GM19035 (cell line): Measurements from ENCODE around the gene ECD.

Experiments
- ATAC-seq: cut with Tn5 transposase; IDR thresholded peaks from one replicate; pipeline ENCODE4 v1.9.1; 2021; ENCODE audit not compliant: unreplicated experiment

The ECD gene

GRCh38 chr10:73167783-73168464, at the start of gene ECD, which contains the start of gene FAM149B1:
ECD (minus strand) TSS chr10:73168008; CDS start chr10:73163937, 4,071 bp downstream.
FAM149B1 (plus strand) TSS chr10:73168119; CDS start chr10:73168340, 221 bp downstream.
- peak; percentile 94 for ATAC-seq

- no peak for ATAC-seq
Measured at GRCh38 chr10:73215749-73216148, 47.9 kb upstream of the ECD start.

DNA sequence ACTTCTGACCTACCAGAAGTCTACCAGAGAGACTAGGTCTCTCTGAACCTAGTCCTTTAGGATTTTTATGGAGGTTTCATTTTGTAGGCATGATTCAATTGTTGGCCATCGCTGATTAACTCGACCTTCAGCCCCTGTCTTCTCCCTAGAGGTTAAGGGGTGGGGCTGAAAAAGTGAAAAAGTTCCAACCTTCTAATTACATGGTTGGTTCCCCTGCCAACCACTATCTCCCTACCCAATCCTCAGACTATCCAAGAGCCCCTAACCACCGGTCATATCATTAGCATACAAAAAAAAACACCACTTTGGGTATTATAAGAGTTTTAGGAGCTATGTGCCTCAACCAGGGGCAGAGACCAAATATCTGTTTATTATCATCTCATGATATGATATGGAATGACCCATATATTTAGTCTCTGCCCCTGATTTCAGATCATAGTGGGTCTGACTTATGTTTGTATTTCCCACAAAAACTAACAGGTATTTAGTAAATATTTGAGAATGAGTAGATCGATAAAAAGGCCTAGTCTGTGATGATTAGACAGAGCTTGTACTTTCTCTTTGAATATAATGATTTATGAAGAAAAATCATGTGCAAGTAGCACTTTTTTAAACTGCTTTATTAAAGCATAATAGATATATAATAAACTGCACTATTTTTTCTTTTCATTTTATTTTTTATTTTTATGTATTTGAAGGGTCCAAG, 43.5 kb upstream of the ECD start:
- no peak for ATAC-seq

- no peak for ATAC-seq
Measured at GRCh38 chr10:73210395-73211105, 42.7 kb upstream of the ECD start.

DNA sequence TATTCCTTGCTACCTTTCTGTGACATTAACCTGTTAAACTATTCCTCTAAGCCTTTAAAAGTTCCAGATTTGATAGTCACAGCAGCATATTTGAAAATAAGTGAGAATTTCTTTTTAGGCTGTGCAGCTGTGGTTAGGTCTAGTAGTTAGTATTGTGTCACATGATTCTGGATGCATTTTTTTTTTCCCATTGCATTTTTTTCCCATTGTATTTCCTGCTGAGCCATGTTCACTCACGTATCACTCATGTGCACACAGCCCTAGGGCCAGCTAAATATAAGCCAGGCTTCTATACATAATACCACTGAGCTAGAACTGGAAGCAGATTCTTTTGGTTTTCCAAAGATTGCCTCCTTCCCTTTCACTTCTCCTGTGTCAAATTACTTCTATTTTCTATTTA, 41.9 kb upstream of the ECD start:
- ATAC-seq: no peak

DNA sequence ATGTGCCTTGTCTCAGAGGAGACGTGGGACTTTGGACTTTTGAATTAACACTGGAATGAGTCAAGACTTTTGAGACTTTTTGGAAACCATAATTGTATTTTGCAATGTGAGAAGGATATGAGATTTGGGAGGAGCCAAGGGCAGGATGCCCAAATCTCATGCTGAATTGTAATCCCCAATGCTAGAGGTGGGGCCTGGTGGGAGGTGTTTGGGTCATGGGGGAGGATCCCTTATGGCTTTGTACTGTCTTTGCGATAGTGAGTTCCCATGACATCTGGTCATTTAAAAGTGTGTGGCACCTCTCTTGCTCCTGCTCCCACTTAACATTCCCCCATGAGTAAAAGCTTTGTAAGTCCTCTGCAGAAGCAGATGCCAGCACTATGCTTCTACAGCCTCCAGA, 40.1 kb upstream of the ECD start:
- no peak for ATAC-seq

GRCh38 chr10:73206385-73206784, 38.6 kb upstream of the ECD start:
- ATAC-seq: no peak

- ATAC-seq: no peak
Measured at GRCh38 chr10:73205890-73206289, 38.1 kb upstream of the ECD start.

DNA sequence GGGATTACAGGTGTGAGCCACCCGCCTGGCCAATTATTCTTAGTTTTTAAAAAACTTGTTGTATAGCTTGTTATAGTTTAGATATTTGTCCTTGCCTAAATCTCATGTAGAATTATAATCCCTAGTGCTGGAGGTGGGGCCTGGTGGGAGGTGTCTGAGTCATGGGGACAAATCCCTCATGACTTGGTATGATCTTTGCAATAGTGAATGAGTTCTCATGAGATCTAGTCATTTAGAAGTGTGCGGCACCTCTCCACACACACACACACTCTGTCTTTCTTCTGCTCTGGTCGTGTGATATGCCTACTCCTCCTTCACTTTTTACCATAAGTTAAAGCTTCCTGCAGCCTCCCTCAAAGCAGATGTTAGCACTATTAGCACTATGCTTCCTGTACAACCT, 37.3 kb upstream of the ECD start:
- no peak for ATAC-seq

DNA sequence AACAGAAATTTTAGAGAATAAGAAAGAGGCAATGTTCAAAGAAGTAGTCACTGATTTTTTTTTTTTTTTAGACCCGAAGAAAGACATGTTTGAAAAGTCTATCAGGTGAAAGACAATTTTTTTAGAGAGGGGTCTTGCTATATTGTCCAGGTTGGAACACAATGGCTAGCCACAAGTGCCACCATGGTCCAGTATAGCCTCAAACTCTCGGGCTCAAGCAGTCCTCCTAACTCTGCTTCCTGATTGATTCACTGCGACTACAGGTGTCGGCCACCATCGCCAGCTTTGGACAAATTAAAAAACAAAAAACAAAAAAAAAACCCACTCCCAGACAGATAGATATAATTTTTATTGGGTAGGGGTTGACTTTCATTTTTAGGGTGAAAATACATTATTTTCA, 22.4 kb upstream of the ECD start:
- no peak for ATAC-seq

DNA sequence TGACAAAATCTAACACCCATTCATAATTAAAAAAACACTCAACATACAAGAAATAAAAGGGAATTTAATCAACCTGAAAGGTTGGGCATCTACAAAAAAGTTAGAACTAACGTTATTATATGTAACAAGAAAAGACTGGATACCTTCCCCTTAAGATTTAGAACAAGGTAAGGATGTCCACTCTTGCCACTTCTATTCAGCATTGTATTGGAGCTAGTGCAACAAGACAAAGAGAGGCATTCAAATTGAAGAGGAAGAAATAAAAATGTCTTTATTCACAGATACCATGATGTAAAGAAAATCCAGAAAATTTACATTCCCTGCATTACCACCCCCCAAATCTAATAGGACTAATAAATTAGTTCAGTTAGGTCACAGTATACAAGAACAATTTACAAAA, 18.5 kb upstream of the ECD start:
- no peak for ATAC-seq

- no peak for ATAC-seq
Measured at GRCh38 chr10:73183667-73184281, 16.0 kb upstream of the ECD start.

GRCh38 chr10:73182568-73182967, 14.8 kb upstream of the ECD start:
- ATAC-seq: no peak

GRCh38 chr10:73174148-73174925, 6.5 kb upstream of the ECD start:
- ATAC-seq: no peak

GRCh38 chr10:73172867-73173266, 5.1 kb upstream of the ECD start:
- no peak for ATAC-seq

DNA sequence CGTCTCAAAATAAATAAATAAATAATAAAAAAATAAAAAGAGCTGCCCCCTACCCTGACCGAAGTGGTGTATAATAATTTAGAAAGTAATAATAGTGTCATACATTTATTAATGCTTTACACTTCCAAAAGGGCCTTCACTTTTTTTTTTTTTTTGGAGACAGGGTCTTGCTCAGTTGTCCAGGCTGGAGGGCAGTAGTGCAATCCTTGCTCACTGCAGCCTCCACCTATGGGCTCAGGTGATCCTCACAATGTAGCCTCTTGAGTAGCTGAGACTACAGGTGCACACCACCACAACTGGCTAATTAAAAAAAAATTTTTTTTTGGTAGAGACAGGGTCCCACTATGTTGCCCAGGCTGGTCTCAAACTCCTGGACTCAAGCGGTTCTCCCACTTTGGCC, 1.5 kb upstream of the ECD start:
- ATAC-seq: no peak

GRCh38 chr10:73168465-73168803, 626 bp upstream of the ECD start:
- ATAC-seq: peak; percentile 7

DNA sequence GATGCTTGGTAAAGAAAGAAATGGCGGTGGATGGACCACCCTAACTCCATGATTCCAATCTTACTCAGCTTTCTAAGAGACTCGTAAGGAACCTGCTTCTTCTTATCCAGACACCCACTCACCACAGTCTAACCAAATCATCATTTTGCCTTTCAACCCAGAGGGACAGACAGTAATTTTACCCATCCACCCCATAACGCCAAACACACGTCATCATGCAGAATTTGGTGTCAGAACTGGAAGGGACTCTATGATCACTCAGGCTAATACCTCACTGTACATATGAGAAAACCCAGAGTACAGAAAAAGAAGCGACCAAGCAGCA, 388 bp downstream of the ECD start:
- no peak for ATAC-seq

DNA sequence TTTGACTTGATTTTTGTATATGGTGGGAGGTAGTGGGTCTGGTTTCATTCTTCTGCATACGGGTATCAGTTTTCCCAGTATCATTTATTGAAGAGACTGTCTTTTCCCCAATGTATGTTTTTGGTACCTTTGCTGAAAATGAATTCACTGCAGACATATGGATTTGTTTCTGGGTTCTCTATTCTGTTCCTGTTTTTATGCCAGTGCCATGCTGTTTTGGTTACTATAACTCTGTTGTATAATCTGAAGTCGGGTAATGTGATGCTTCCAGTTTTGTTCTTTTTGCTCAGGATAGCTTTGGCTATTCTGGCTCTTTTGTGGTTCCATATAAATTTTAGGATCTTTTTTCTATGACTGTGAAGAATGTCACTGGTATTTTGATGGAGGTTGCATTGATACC, 836 bp downstream of the ECD start:
- no peak for ATAC-seq

DNA sequence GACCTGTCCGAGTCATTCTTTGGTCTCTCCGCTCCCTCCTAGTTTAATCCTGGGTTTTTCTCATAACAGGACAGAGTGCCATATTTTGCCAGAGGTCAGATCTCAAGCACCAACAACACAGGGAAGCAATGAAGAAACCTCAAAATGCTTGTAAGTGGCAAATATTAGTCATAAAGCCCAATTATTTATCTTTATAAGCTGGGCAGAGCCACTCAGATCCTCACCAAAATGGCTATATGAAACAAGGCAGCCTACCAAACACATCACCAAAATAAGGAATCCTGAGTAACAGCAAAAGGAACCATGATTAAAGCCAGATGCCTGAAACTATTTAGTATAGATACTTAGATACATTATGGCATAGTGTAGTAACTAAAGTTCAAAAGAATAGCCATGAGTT, 4.7 kb downstream of the ECD start:
- ATAC-seq: no peak

GRCh38 chr10:73161662-73162061, 6.1 kb downstream of the ECD start:
- no peak for ATAC-seq
